HG03520 (cell line): ENCODE results near the gene RREB1.
"Not testable (repeated sequence)": the region's sequence is repeated elsewhere in the genome, so short reads cannot be mapped to it uniquely, and the experiment has no call there.

Experiments
- ATAC-seq: cut with Tn5 transposase; IDR thresholded peaks from one replicate; pipeline ENCODE4 v1.9.1; 2021; ENCODE audit warnings: mild to moderate bottlenecking, moderate library complexity; ENCODE audit not compliant: unreplicated experiment

RREB1 gene

GRCh38 chr6:7143476-7143974 lies 35.8 kb downstream of the RREB1 start:
- no peak for ATAC-seq

GRCh38 chr6:7144872-7145584 lies 37.3 kb downstream of the RREB1 start:
- no peak for ATAC-seq

- no peak for ATAC-seq
Measured at GRCh38 chr6:7145585-7145884, 37.8 kb downstream of the RREB1 start.

- peak; percentile 55 for ATAC-seq
Measured at GRCh38 chr6:7145885-7146828, 38.4 kb downstream of the RREB1 start.

GRCh38 chr6:7147051-7147671 lies 39.4 kb downstream of the RREB1 start:
- ATAC-seq = no peak

- ATAC-seq = no peak
Measured at GRCh38 chr6:7148100-7148822, 40.5 kb downstream of the RREB1 start.

GRCh38 chr6:7150381-7151064 lies 42.8 kb downstream of the RREB1 start:
- no peak for ATAC-seq

GRCh38 chr6:7151381-7151780 lies 43.6 kb downstream of the RREB1 start:
- no peak for ATAC-seq

GRCh38 chr6:7152462-7152861 lies 44.7 kb downstream of the RREB1 start:
- ATAC-seq = no peak

- ATAC-seq = no peak
Measured at GRCh38 chr6:7153789-7154188, 46.0 kb downstream of the RREB1 start.

- ATAC-seq = peak; percentile 75
Measured at GRCh38 chr6:7154341-7155139, 46.8 kb downstream of the RREB1 start.

- ATAC-seq = peak; percentile 34
Measured at GRCh38 chr6:7155871-7156579, 48.3 kb downstream of the RREB1 start.

GRCh38 chr6:7156643-7157278 lies 49.0 kb downstream of the RREB1 start:
- ATAC-seq = no peak

- ATAC-seq = not testable (repeated sequence)
Measured at GRCh38 chr6:7157307-7157706, 49.5 kb downstream of the RREB1 start.

- ATAC-seq = no peak
Measured at GRCh38 chr6:7157752-7158616, 50.2 kb downstream of the RREB1 start.

- ATAC-seq = no peak
Measured at GRCh38 chr6:7159790-7160525, 52.2 kb downstream of the RREB1 start.

GRCh38 chr6:7161253-7161623 lies 53.5 kb downstream of the RREB1 start:
- no peak for ATAC-seq
